ENCODE results near the gene ZSWIM7.

DNA sequence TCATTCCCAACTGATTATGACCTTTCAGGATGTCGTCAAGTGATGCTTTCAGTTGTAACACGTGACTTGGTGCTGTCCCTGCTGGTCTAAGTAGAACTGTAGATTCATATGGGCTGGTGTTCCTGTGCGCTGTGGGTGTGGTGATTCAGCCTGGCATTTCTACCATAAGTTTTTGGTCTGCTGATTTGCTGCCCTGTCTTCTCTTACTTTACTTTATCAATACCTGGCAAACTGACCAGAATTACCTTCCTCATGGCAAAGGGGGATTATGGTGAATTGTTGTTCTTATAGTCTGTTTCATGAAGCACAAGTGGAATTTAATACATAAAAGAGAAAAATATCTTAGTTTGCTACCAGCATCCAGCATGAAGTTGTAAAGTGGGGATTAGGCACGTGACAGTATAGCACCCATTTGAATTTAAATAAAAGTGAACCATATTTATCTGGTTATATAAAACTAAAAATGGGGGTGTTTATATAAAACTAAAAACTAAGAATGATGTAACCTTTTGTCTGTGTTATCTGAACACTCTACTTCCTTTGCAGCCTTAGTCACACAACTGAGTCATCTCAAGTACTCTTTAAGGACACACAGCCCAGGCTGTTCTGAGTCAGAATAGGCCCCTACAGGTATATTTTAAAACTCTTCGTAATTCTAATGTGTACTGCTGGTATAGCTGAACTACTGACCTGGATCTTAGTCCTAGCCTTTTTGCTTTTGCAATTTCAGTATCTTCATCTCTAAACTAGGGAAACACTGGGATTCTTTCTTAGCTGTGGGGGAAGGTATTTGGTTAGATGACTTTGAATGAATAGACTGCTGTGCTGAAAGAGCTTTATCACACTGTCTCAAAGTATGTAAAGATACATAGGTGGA, 28.4 kb upstream of the ZSWIM7 start:
- TF ChIP-seq EZH2 (IDR thresholded peaks at IDR 0.05; ENCODE audit: insufficient read depth, poor library complexity, severe bottlenecking), result no peak
- TF ChIP-seq EZH2phosphoT487 (IDR thresholded peaks at IDR 0.05; ENCODE audit: insufficient read depth, low read depth), result no peak
